CD4-positive, alpha-beta T cell treated with Interleukin-6 at 100 ng/mL for 8 hours (primary cell): ENCODE results near the gene NEU4.

Experiments used
- DNase-seq: peaks from one replicate; pipeline ENCODE4 v3.0.0-alpha.2; 2020; ENCODE audit warnings: mixed read lengths, low spot score

NEU4 gene

GRCh38 chr2:241864168-241864849 is 55.3 kb downstream of the NEU4 start:
- DNase-seq, result no peak

DNA sequence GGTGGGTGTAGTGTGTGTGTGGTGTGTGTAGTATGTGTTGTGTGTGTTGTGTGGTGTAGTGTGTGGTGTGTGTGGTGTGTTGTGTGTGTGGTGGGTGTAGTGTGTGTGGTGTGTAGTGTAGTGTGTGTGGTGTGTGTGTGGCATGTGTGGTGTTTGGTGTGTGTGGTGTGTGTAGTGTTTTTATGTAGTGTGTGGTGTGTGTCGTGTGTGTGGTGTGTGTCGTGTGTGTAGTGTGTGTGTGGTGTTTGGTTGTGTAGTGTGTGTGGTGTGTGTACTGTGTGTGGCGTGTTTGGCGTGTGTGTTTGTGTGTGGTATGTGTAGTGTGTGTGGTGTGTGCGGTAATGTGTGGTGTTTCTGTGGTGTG is 55.8 kb downstream of the NEU4 start:
- no peak for DNase-seq

DNA sequence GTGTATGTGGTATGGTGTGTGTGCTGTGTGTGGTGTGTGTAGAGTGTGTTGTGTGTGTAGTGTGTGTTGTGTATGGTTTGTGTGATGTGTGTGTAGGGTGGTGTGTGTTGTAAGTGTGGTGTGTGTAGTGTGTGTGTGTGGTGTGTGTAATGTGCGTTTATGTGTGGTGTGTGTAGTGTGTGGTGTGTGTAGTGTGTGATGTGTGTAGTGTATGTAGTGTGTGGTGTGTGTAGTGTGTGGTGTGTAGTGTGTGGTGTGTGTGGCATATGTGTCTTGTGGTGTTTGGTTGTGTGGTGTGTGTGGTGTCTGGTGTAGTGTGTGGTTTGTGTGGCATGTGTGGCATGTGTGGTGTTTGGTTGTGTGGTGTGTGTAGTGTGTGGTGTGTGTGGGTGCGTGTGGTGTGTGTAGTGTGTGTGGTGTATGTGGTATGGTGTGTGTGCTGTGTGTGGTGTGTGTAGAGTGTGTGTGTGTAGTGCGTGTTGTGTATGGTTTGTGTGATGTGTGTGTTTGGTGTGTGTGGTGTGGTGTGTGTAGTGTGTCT is 56.5 kb downstream of the NEU4 start:
- DNase-seq, result no peak

GRCh38 chr2:241865957-241866789 is 57.2 kb downstream of the NEU4 start:
- DNase-seq, result no peak
